Measurements from ENCODE around the gene HELQ.

Gene HELQ

DNA sequence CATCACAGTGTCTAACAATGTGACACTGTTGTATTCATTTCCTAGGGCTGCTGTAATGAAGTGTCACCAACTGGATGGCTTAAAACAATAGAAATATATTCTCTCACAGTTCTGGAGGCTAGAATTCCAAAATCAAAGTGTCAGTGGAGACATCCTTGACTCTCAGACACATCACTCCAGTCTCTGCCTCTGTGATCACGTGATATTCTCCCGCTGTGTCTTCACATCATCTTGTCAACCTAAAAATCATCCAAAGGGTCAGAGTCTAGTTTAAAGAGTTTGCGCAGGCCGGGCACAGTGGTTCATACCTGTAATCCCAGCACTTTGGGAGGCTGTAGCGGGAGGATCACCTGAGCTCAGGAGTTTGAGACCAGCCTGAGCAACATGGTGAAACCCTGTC lies 84.4 kb downstream of the HELQ start:
- no peak for DNase-seq (ENCODE audit: low spot score)

GRCh38 chr4:83370640-83370906 lies 85.0 kb downstream of the HELQ start:
- no peak for DNase-seq (ENCODE audit: low spot score)

GRCh38 chr4:83369831-83370639 lies 85.6 kb downstream of the HELQ start:
- no peak for DNase-seq (ENCODE audit: low spot score)

GRCh38 chr4:83364312-83364711 lies 91.3 kb downstream of the HELQ start:
- no peak for DNase-seq (ENCODE audit: low spot score)

- DNase-seq (ENCODE audit: low spot score), result no peak
Measured at GRCh38 chr4:83362492-83363329, 92.9 kb downstream of the HELQ start.

DNA sequence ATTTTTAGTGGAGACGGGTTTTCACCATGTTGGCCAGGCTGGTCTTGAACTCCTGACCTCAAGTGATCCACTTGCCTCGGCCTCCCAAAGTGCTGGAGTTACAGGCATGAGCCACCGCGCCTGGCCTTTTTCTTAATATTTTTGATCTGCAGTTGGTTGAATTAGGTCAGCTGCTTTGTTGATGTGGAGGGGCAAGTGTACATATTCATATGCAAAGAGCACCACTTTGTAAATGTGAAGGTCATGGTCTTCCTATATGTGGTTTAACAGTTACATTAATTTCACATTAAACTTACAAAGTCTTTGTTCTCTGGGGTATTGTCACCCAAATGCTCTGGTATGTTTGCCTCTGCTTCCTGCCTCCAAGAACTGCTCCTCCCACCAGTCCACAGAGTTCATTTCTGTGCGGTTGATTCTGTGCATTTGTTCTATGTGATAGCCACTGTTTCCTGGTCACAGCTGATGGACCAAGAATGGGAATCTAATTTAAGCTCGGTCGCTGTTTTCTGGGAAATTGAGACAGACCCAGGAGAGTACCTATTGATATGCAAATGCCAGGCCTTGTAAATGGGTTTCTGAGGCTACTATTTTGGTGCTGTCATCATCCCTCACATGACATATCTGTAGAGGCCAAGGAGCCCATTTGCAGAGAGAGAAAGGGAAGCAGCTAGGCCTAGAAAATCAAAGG lies 94.1 kb downstream of the HELQ start:
- no peak for DNase-seq (ENCODE audit: low spot score)

DNA sequence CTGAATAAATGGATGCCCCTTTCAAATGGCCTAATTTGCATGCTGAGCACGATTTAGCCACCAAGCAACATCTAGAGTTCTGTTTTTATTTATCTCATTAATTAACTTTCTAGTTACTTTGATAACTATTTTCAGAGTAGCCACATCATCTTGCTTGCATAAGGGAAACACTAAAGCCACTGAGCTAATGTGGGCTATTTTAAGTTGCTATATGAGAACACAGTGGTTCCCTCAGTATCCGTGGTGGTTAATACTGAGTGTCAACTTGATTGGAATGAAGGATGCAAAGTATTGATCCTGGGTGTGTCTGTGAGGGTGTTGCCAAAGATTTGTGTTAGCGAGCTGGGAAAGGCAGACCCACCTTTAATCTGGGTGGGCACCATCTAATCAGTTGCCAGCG lies 95.6 kb downstream of the HELQ start:
- DNase-seq (ENCODE audit: low spot score), result no peak

GRCh38 chr4:83358410-83358809 lies 97.2 kb downstream of the HELQ start:
- no peak for DNase-seq (ENCODE audit: low spot score)

Small RNA genes within 50 kb of the gene (small RNA-seq; reads per million reads assigned to genes)
- gene AC114781.5, result 0 reads per million in 2 experiments

All from SK-N-DZ (cell line).